H1 (cell line): ENCODE measurements around the gene FAM8A1. TPM values are rescaled to one million over a fixed set of nuclear protein-coding genes. Genes with fewer than 3 reads are reported as not detected.

Experiments
- CTCF ChIA-PET: fragments of 300-600 bp; sonication (Branson Sonifier 250); formaldehyde crosslinking; loops from one replicate; lab custom pipeline; 2021; ENCODE audit not compliant: partially characterized antibody; lab: Charles Lee
- POLR2A ChIA-PET: fragments of 300-600 bp; sonication (Branson Sonifier 250); formaldehyde crosslinking; loops from one replicate; lab custom pipeline; 2021; ENCODE audit warnings: inconsistent platforms; ENCODE audit not compliant: partially characterized antibody; lab: Charles Lee
- DNase-seq, 2 experiments: peaks; one replicate each; pipeline versions ENCODE4 v3.0.0 to v3.0.0-alpha.2; 2010 to 2022; ENCODE audit warnings: low spot score in 2 of 2, low read depth in 1 of 2, mixed read lengths in 1 of 2
- FAIRE-seq: peaks from 2 replicates; lab custom pipeline; 2011; peaks lifted over from hg19 to GRCh38; lab: Jason Lieb, UNC
- H2AFZ ChIP-seq: 2 replicates; pipeline ENCODE4 v1.8.1; 2012; ENCODE audit warnings: low read length, inconsistent platforms
- H2AK5ac ChIP-seq: 2 replicates; pipeline ENCODE4 v1.6.1; 2013; ENCODE audit warnings: low read depth, low read length
- H2BK120ac ChIP-seq: replicated peaks from 2 replicates; pipeline ENCODE3; 2013; ENCODE audit warnings: low read depth, low read length, inconsistent platforms
- H2BK12ac ChIP-seq: 2 replicates; pipeline ENCODE4 v1.6.1; 2013; ENCODE audit warnings: low read depth, low read length
- H2BK15ac ChIP-seq: 2 replicates; pipeline ENCODE4 v1.6.1; 2013; ENCODE audit warnings: low read length
- H2BK20ac ChIP-seq: 2 replicates; pipeline ENCODE4 v1.6.1; 2013; ENCODE audit warnings: low read length
- H2BK5ac ChIP-seq: 2 replicates; pipeline ENCODE4 v1.6.1; 2013; ENCODE audit warnings: low read depth, low read length
- H3K14ac ChIP-seq: 2 replicates; pipeline ENCODE4 v1.6.1; 2013; ENCODE audit warnings: inconsistent platforms; ENCODE audit not compliant: insufficient read length
- H3K18ac ChIP-seq: 2 replicates; pipeline ENCODE4 v1.6.1; 2013; ENCODE audit warnings: low read length; ENCODE audit errors: extremely low read depth
- H3K23ac ChIP-seq: 2 replicates; pipeline ENCODE4 v1.6.1; 2013; ENCODE audit warnings: inconsistent platforms; ENCODE audit not compliant: insufficient read length
- H3K23me2 ChIP-seq: 2 replicates; pipeline ENCODE4 v1.6.1; 2013; ENCODE audit warnings: low read depth, low read length
- H3K27ac ChIP-seq: 2 replicates; pipeline ENCODE4 v1.6.1; 2011; ENCODE audit warnings: low read depth, low read length, inconsistent platforms
- H3K27me3 ChIP-seq, 4 experiments: replicated peaks in 1 of 4; 1 replicate in 1 of 4; 2 replicates in 3 of 4; pipeline versions ENCODE4 v1.6.1 to v1.8.1; 2011 to 2013; ENCODE audit warnings: low read length in 3 of 4, mild to moderate bottlenecking in 3 of 4, inconsistent platforms in 2 of 4, mixed read lengths in 2 of 4, moderate library complexity in 1 of 4; ENCODE audit not compliant: control insufficient read depth in 3 of 4, insufficient read depth in 3 of 4; ENCODE audit errors: extremely low read depth in 1 of 4
- H3K36me3 ChIP-seq, 4 experiments: 2 replicates each; pipeline versions ENCODE4 v1.6.1 to v1.8.1; 2011 to 2013; ENCODE audit warnings: mild to moderate bottlenecking in 4 of 4, low read length in 3 of 4, moderate library complexity in 2 of 4, control low read depth in 1 of 4, inconsistent platforms in 1 of 4; ENCODE audit not compliant: insufficient read depth in 4 of 4, control insufficient read depth in 2 of 4
- H3K4ac ChIP-seq: replicated peaks from 2 replicates; pipeline ENCODE3; 2013; ENCODE audit warnings: low read length, low read depth, mixed read lengths, inconsistent platforms; ENCODE audit not compliant: insufficient read length
- H3K4me1 ChIP-seq, 4 experiments: replicated peaks in 1 of 4; 1 replicate in 1 of 4; 2 replicates in 3 of 4; pipeline versions ENCODE4 v1.6.1 to v1.8.1; 2011 to 2013; ENCODE audit warnings: low read length in 3 of 4, inconsistent platforms in 2 of 4, mixed read lengths in 1 of 4; ENCODE audit not compliant: insufficient read depth in 4 of 4, control insufficient read depth in 3 of 4
- H3K4me2 ChIP-seq, 2 experiments: 2 replicates each; pipeline versions ENCODE4 v1.6.1 to v1.8.1; 2011 to 2013; ENCODE audit warnings: low read depth in 2 of 2, low read length in 2 of 2, control low read depth in 1 of 2, inconsistent platforms in 1 of 2, mild to moderate bottlenecking in 1 of 2; ENCODE audit not compliant: insufficient read depth in 1 of 2
- H3K4me3 ChIP-seq, 4 experiments: fragments of 200-600, 300-600 bp in 1 of 4; sonication (generic), shearing (Covaris generic), sonication (Bioruptor Twin) in 1 of 4; 2 replicates each; pipeline versions ENCODE4 v1.5.1 to v1.8.1; 2011 to 2016; ENCODE audit warnings: low read length in 4 of 4, low read depth in 3 of 4, control low read depth in 2 of 4, inconsistent platforms in 2 of 4, mild to moderate bottlenecking in 2 of 4, mixed read lengths in 1 of 4, moderate library complexity in 1 of 4; ENCODE audit not compliant: insufficient read depth in 2 of 4; ENCODE audit errors: extremely low read depth in 1 of 4
- H3K56ac ChIP-seq: replicated peaks from 2 replicates; pipeline ENCODE3; 2013; ENCODE audit warnings: low read depth, mild to moderate bottlenecking, mixed read lengths, low read length, inconsistent platforms; ENCODE audit not compliant: insufficient read length
- H3K79me1 ChIP-seq: 2 replicates; pipeline ENCODE4 v1.6.1; 2013; ENCODE audit warnings: low read depth, low read length, control low read depth
- H3K79me2 ChIP-seq, 2 experiments: 2 replicates each; pipeline versions ENCODE4 v1.6.1 to v1.8.1; 2012 to 2013; ENCODE audit warnings: low read length in 2 of 2, mild to moderate bottlenecking in 2 of 2, inconsistent platforms in 1 of 2; ENCODE audit not compliant: insufficient read depth in 2 of 2, control insufficient read depth in 1 of 2
- H3K9ac ChIP-seq, 4 experiments: replicated peaks in 1 of 4; 1 replicate in 1 of 4; 2 replicates in 3 of 4; pipeline versions ENCODE4 v1.6.1 to v1.8.1; 2011 to 2013; ENCODE audit warnings: low read depth in 3 of 4, low read length in 3 of 4, control low read depth in 2 of 4, mild to moderate bottlenecking in 2 of 4, moderate library complexity in 2 of 4, inconsistent platforms in 1 of 4; ENCODE audit errors: extremely low read depth in 1 of 4
- H3K9me3 ChIP-seq, 2 experiments: 2 replicates each; pipeline versions ENCODE4 v1.6.1 to v1.8.1; 2012 to 2013; ENCODE audit warnings: mild to moderate bottlenecking in 2 of 2, moderate library complexity in 2 of 2, control low read depth in 1 of 2, inconsistent platforms in 1 of 2, low read depth in 1 of 2, low read length in 1 of 2, mixed read lengths in 1 of 2; ENCODE audit not compliant: insufficient read depth in 2 of 2
- H4K20me1 ChIP-seq, 2 experiments: replicated peaks in 1 of 2; 2 replicates each; pipeline versions ENCODE3 to v1.8.1; 2011 to 2013; ENCODE audit warnings: inconsistent platforms in 2 of 2, low read length in 2 of 2, mild to moderate bottlenecking in 1 of 2; ENCODE audit not compliant: insufficient read depth in 2 of 2, control insufficient read depth in 1 of 2
- H4K5ac ChIP-seq: 2 replicates; pipeline ENCODE4 v1.6.1; 2013; ENCODE audit warnings: low read length, low read depth, mixed read lengths, inconsistent platforms; ENCODE audit not compliant: insufficient read length
- H4K8ac ChIP-seq: 2 replicates; pipeline ENCODE4 v1.8.0; 2013; ENCODE audit warnings: mild to moderate bottlenecking, moderate library complexity, low read length, inconsistent platforms; ENCODE audit not compliant: insufficient read depth; ENCODE audit errors: extremely low read depth
- H4K91ac ChIP-seq: replicated peaks from 2 replicates; pipeline ENCODE3; 2013; ENCODE audit warnings: low read length, mixed read lengths, inconsistent platforms; ENCODE audit not compliant: insufficient read length
- JUN ChIP-seq: IDR thresholded peaks from 2 replicates; pipeline ENCODE4 v1.6.1; 2011; ENCODE audit warnings: low read depth, mild to moderate bottlenecking, improper control_type of control experiment, low read length
- WGBS, 2 experiments: shearing (Covaris generic) in 1 of 2; methylation state at CpG; one replicate each; pipeline versions ENCODE4 v1.1.6 to v1.1.7; 2013 to 2015; ENCODE audit warnings: low lambda C conversion rate in 2 of 2, mixed read lengths in 2 of 2, inconsistent platforms in 1 of 2, low coverage in 1 of 2, missing lambda C conversion rate in 1 of 2; ENCODE audit not compliant: insufficient replicate concordance in 2 of 2, insufficient coverage in 1 of 2, insufficient read length in 1 of 2; ENCODE audit errors: extremely low coverage in 1 of 2, missing lambda C conversion rate in 1 of 2; 5-methylcytosine and 5-hydroxymethylcytosine counted together
- polyA plus RNA-seq, 7 experiments: library from polyadenylated mRNA; depleted of rRNA in 3 of 7; stranded (reverse) in 5 of 7; unstranded in 2 of 7; fragments of >200 nt in 5 of 7; fragments of 200-250 nt in 2 of 7; gene quantifications; 1 replicate in 5 of 7; 2 replicates in 1 of 7; 4 replicates in 1 of 7; pipeline versions ENCODE4 v1.2.1 to v1.2.3, GENCODE V29; 2011 to 2013; ENCODE audit warnings: missing spikeins in 2 of 7, mixed read lengths in 2 of 7
- total RNA-seq: library from RNA; stranded (reverse); fragmentation: NEBNext Ultra II Directional; extraction: Animal tissue kit (Norgen Biotek cat#: 25700); gene quantifications from 2 replicates; pipeline ENCODE4 v1.2.1, GENCODE V29; 2021
- TF ChIP-seq, protein P1 (sequence below), 3 experiments: IDR thresholded peaks; 1 replicate in 2 of 3; 2 replicates in 1 of 3; pipeline versions ENCODE4 v1.5.1 to v1.6.1; 2011; ENCODE audit warnings: low read length in 3 of 3, mild to moderate bottlenecking in 3 of 3, inconsistent platforms in 2 of 3, low read depth in 1 of 3, moderate library complexity in 1 of 3; ENCODE audit not compliant: insufficient read depth in 1 of 3; ENCODE audit errors: control extremely low read depth in 1 of 3

The FAM8A1 gene
- total and polyA plus RNA-seq, 2 of the 8 experiments (the other 6 are each of a cell fraction or from before 2014, with no cell fraction given) = 3.4 to 9.2 TPM

DNA sequence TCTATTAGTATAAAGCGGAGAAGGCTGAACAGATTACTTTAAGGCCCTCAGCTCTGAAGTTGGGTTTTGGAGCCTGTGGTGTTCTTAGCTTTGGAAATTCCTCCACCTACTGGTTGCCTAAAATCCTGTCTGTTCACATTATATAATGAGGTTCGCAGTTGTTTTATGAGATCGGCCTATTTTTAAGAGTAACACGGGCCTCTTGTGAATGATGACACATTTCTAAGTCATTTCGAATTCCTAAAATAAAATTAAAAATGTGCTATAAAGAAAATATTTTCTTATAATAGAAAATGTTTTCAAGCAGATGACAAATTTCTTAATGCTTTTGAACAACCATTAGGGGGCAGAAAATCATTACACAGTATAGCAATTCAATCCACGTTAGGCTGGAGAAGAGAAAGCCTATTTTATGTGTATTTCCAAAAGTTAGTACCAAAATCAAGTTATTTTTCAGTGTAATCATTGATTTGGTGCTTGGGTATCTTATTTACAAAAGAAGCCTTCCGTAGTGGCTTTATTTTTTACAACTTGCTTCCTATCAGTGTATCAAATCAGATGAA, 15.8 kb upstream of the FAM8A1 start:
- Histone ChIP-seq H3K27me3 (no peaks in the 10 kb centered on the region; a peak in 1 of 7 replicates), H3K18ac (no peak overlapping the region), H3K79me1 (no peaks in the 10 kb centered on the region), H2BK120ac (no peak overlapping the region), H2AK5ac (no peak overlapping the region), H4K8ac (no peak overlapping the region), H3K36me3 (no peaks in the 10 kb centered on the region), H3K9me3 (no peaks in the 10 kb centered on the region; a peak in 1 of 4 replicates), H2BK20ac (no peak overlapping the region), H2BK12ac (no peak overlapping the region), H3K79me2 (no peaks in the 10 kb centered on the region), H3K4ac (no peak overlapping the region), H2BK15ac (no peak overlapping the region), H3K4me3 (no peak overlapping the region), H4K5ac (no peak overlapping the region), H3K4me1 (no peaks in the 10 kb centered on the region), H2AFZ (no peak overlapping the region), H2BK5ac (no peak overlapping the region), H4K91ac (no peak overlapping the region), H3K23me2 (peaks cover 3% of the 10 kb centered on the region; the same call in 1 of the 2 replicates), H3K14ac (no peak overlapping the region), H3K9ac (no peak overlapping the region), H3K4me2 (no peak overlapping the region), H3K56ac (no peak overlapping the region), H4K20me1 (no peaks in the 10 kb centered on the region), H3K27ac (no peak overlapping the region), H3K23ac (no peak overlapping the region)
- CTCF ChIA-PET = interaction anchor here (0.6 to 2.8 kb wide), 39 partner anchors 9 to 529 kb away, joined by 3 to 15 read pairs (median 3); partner anchors contain the start of gene FAM8A1
- DNase-seq (no peak), FAIRE-seq (peak; percentile 55)
- POLR2A ChIA-PET = no interaction called here
- 46% methylated on average over 7 of the region's 7 CpGs; no CpG with 5 or more reads in 1 of the 2 experiments for WGBS, 2 experiments
- no peak for TF ChIP-seq JUN
- TF ChIP-seq, protein P1, sequence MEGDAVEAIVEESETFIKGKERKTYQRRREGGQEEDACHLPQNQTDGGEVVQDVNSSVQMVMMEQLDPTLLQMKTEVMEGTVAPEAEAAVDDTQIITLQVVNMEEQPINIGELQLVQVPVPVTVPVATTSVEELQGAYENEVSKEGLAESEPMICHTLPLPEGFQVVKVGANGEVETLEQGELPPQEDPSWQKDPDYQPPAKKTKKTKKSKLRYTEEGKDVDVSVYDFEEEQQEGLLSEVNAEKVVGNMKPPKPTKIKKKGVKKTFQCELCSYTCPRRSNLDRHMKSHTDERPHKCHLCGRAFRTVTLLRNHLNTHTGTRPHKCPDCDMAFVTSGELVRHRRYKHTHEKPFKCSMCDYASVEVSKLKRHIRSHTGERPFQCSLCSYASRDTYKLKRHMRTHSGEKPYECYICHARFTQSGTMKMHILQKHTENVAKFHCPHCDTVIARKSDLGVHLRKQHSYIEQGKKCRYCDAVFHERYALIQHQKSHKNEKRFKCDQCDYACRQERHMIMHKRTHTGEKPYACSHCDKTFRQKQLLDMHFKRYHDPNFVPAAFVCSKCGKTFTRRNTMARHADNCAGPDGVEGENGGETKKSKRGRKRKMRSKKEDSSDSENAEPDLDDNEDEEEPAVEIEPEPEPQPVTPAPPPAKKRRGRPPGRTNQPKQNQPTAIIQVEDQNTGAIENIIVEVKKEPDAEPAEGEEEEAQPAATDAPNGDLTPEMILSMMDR (IDR thresholded peaks at IDR 0.05; ENCODE audit: control extremely low read depth in 1 of 3, insufficient read depth in 1 of 3, low read depth in 1 of 3, low read length in 3 of 3) = peak in 2 of 3 experiments; percentile 55 to 84; a peak in 3 of 4 replicates
